Astrocyte (in vitro differentiated cells and primary cell): ENCODE measurements around the gene CHST11. TPM values are rescaled to one million over a fixed set of nuclear protein-coding genes. Genes with fewer than 3 reads are reported as not detected.

ENCODE experiments used
- DNase-seq: peaks from one replicate; pipeline ENCODE4 v3.0.0-alpha.2; 2010; ENCODE audit warnings: low read depth
- FAIRE-seq: peaks from 2 replicates; lab custom pipeline; 2011; peaks lifted over from hg19 to GRCh38; lab: Jason Lieb, UNC
- H2AFZ ChIP-seq: 2 replicates; pipeline ENCODE4 v1.6.0; 2012; ENCODE audit warnings: low read depth, low read length, inconsistent platforms
- H3K27ac ChIP-seq: 2 replicates; pipeline ENCODE4 v1.5.1; 2011; ENCODE audit warnings: low read depth, low read length, inconsistent platforms
- H3K27me3 ChIP-seq: 2 replicates; pipeline ENCODE4 v1.6.0; 2011; ENCODE audit warnings: low read length, inconsistent platforms; ENCODE audit not compliant: insufficient read depth
- H3K36me3 ChIP-seq: 2 replicates; pipeline ENCODE4 v1.5.1; 2011; ENCODE audit warnings: low read length, inconsistent platforms; ENCODE audit not compliant: insufficient read depth
- H3K4me1 ChIP-seq: 2 replicates; pipeline ENCODE4 v1.5.1; 2011; ENCODE audit warnings: low read length, inconsistent platforms; ENCODE audit not compliant: insufficient read depth
- H3K4me2 ChIP-seq: 2 replicates; pipeline ENCODE4 v1.6.0; 2012; ENCODE audit warnings: low read length, inconsistent platforms
- H3K4me3 ChIP-seq: 2 replicates; pipeline ENCODE4 v1.5.1; 2011; ENCODE audit warnings: low read depth, mild to moderate bottlenecking, low read length, inconsistent platforms; ENCODE audit not compliant: insufficient read depth
- H3K79me2 ChIP-seq: 2 replicates; pipeline ENCODE4 v1.6.0; 2012; ENCODE audit warnings: mild to moderate bottlenecking, low read length, inconsistent platforms; ENCODE audit not compliant: insufficient read depth
- H3K9ac ChIP-seq: 2 replicates; pipeline ENCODE4 v1.6.0; 2012; ENCODE audit warnings: mild to moderate bottlenecking, low read length, inconsistent platforms
- H3K9me3 ChIP-seq: 2 replicates; pipeline ENCODE4 v1.5.1; 2012; ENCODE audit warnings: low read depth, mild to moderate bottlenecking, low read length, inconsistent platforms; ENCODE audit not compliant: insufficient read depth
- H4K20me1 ChIP-seq: 2 replicates; pipeline ENCODE4 v1.6.0; 2012; ENCODE audit warnings: low read length, inconsistent platforms; ENCODE audit not compliant: insufficient read depth
- H3K27ac Mint-ChIP-seq: one replicate; pipeline ENCODE4 v1.8.0; 2021; ENCODE audit warnings: mild to moderate bottlenecking, mixed read lengths; ENCODE audit not compliant: unreplicated experiment
- H3K27me3 Mint-ChIP-seq: one replicate; pipeline ENCODE4 v1.8.0; 2021; ENCODE audit warnings: low read depth, mixed read lengths; ENCODE audit not compliant: unreplicated experiment
- H3K36me3 Mint-ChIP-seq: one replicate; pipeline ENCODE4 v1.8.0; 2021; ENCODE audit warnings: low read depth, mixed read lengths; ENCODE audit not compliant: unreplicated experiment
- H3K4me1 Mint-ChIP-seq: one replicate; pipeline ENCODE4 v1.8.0; 2021; ENCODE audit warnings: low read depth, mixed read lengths; ENCODE audit not compliant: unreplicated experiment
- H3K4me3 Mint-ChIP-seq: one replicate; pipeline ENCODE4 v1.8.0; 2021; ENCODE audit warnings: mild to moderate bottlenecking, moderate library complexity, mixed read lengths; ENCODE audit not compliant: unreplicated experiment
- H3K9me3 Mint-ChIP-seq: one replicate; pipeline ENCODE4 v1.8.0; 2021; ENCODE audit warnings: mild to moderate bottlenecking, mixed read lengths; ENCODE audit not compliant: unreplicated experiment
- EZH2 ChIP-seq: IDR thresholded peaks from 2 replicates; pipeline ENCODE4 v1.6.1; 2012; ENCODE audit warnings: mild to moderate bottlenecking, low read length, inconsistent platforms; ENCODE audit not compliant: insufficient read depth
- total RNA-seq: library from RNA; stranded (reverse); gene quantifications from 2 replicates; pipeline ENCODE4 v1.2.1, GENCODE V29; 2021
- TF ChIP-seq, protein P1 (sequence below): IDR thresholded peaks from 2 replicates; pipeline ENCODE4 v1.5.1; 2011; ENCODE audit warnings: low read depth, mild to moderate bottlenecking, inconsistent platforms, low read length, moderate library complexity; ENCODE audit not compliant: insufficient read depth

Gene CHST11
- total RNA-seq, 1 donor from 2014 or later, result 30.2 TPM

DNA sequence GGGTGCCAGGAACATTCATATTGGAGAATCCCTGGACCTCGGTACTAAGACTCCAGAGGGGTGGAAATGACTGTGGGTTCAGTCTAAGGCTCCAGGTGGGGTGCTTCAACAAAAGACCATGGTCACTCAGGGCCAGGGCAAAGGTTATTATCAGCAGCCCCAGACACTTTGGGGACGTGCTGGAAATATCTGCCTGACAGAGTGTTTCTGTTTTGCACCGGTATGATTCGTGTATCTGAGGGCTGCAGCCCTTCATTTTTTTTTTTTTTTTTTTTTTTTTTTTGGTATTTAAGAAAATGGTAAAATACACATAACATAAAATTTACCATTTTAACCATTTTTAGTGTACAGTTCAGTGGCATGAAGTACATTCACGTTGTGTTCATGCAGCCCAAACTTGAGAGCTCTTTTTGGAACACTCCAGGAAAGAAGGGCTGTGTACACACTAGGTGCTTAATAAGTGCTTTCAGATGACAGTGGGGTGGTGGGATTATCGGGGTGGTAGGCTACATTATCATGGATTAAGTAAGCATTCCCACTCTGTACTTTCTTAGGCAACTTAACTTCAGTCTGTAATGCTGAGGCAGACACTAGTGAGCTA lies 120.3 kb downstream of the CHST11 start:
- peak overlapping the region; percentile 74 for H3K9ac ChIP-seq

GRCh38 chr12:104577581-104577981 lies 120.8 kb downstream of the CHST11 start:
- Mint-ChIP-seq H3K27ac (peak overlapping the region; percentile 77), H3K9me3 (no peaks in the 10 kb centered on the region), H3K36me3 (peaks cover 5% of the 10 kb centered on the region), H3K4me3 (peak overlapping the region; percentile 31), H3K4me1 (peaks cover 45% of the 10 kb centered on the region), H3K27me3 (no peaks in the 10 kb centered on the region)
- DNase-seq (peak; percentile 95), FAIRE-seq (no peak)
- peak overlapping the region; percentile 91 for H3K27ac ChIP-seq
- H2AFZ ChIP-seq, result no peak overlapping the region
- peak overlapping the region; percentile 25 for H3K4me3 ChIP-seq
- H3K79me2 ChIP-seq, result peaks cover 41% of the 10 kb centered on the region
- H4K20me1 ChIP-seq, result no peaks in the 10 kb centered on the region
- H3K36me3 ChIP-seq, result no peaks in the 10 kb centered on the region
- no peaks in the 10 kb centered on the region for H3K27me3 ChIP-seq
- TF ChIP-seq EZH2, result no peak
- TF ChIP-seq, protein P1, sequence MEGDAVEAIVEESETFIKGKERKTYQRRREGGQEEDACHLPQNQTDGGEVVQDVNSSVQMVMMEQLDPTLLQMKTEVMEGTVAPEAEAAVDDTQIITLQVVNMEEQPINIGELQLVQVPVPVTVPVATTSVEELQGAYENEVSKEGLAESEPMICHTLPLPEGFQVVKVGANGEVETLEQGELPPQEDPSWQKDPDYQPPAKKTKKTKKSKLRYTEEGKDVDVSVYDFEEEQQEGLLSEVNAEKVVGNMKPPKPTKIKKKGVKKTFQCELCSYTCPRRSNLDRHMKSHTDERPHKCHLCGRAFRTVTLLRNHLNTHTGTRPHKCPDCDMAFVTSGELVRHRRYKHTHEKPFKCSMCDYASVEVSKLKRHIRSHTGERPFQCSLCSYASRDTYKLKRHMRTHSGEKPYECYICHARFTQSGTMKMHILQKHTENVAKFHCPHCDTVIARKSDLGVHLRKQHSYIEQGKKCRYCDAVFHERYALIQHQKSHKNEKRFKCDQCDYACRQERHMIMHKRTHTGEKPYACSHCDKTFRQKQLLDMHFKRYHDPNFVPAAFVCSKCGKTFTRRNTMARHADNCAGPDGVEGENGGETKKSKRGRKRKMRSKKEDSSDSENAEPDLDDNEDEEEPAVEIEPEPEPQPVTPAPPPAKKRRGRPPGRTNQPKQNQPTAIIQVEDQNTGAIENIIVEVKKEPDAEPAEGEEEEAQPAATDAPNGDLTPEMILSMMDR, result no peak
- peaks cover 37% of the 10 kb centered on the region for H3K4me1 ChIP-seq
- peak overlapping the region; percentile 78 for H3K4me2 ChIP-seq
- H3K9me3 ChIP-seq, result no peaks in the 10 kb centered on the region
- peak overlapping the region; percentile 74 for H3K9ac ChIP-seq

More for the DNA sequence above, 120.3 kb downstream of the CHST11 start:
- Histone ChIP-seq H3K27me3 (no peaks in the 10 kb centered on the region), H3K79me2 (peaks cover 40% of the 10 kb centered on the region), H4K20me1 (no peaks in the 10 kb centered on the region), H3K36me3 (no peaks in the 10 kb centered on the region), H3K4me1 (peaks cover 37% of the 10 kb centered on the region), H3K4me2 (peak overlapping the region; percentile 78), H3K27ac (peak overlapping the region; percentile 91), H3K9me3 (no peaks in the 10 kb centered on the region), H2AFZ (no peak overlapping the region), H3K4me3 (no peak overlapping the region)
- peaks cover 9% of the 10 kb centered on the region for H3K36me3 Mint-ChIP-seq
- no peaks in the 10 kb centered on the region for H3K27me3 Mint-ChIP-seq
- H3K4me3 Mint-ChIP-seq, result peak overlapping the region; percentile 31
- FAIRE-seq (no peak), DNase-seq (no peak)
- no peaks in the 10 kb centered on the region for H3K9me3 Mint-ChIP-seq
- TF ChIP-seq, protein P1, result no peak
- no peak for TF ChIP-seq EZH2
- H3K27ac Mint-ChIP-seq, result peak overlapping the region; percentile 77
- peaks cover 41% of the 10 kb centered on the region for H3K4me1 Mint-ChIP-seq

- peak overlapping the region; percentile 74 for H3K9ac ChIP-seq
- no peaks in the 10 kb centered on the region for H3K27me3 Mint-ChIP-seq
- peak overlapping the region; percentile 25 for H3K4me3 ChIP-seq
- peaks cover 49% of the 10 kb centered on the region for H3K4me1 Mint-ChIP-seq
- peak overlapping the region; percentile 91 for H3K27ac ChIP-seq
- TF ChIP-seq EZH2, result no peak
- TF ChIP-seq, protein P1, result no peak
- peaks cover 37% of the 10 kb centered on the region for H3K4me1 ChIP-seq
- H2AFZ ChIP-seq, result no peak overlapping the region
- no peaks in the 10 kb centered on the region for H3K27me3 ChIP-seq
- no peaks in the 10 kb centered on the region for H3K9me3 ChIP-seq
- FAIRE-seq (peak; percentile 90), DNase-seq (peak; percentile 92)
- peaks cover 41% of the 10 kb centered on the region for H3K79me2 ChIP-seq
- no peaks in the 10 kb centered on the region for H4K20me1 ChIP-seq
- no peaks in the 10 kb centered on the region for H3K9me3 Mint-ChIP-seq
- peak overlapping the region; percentile 77 for H3K27ac Mint-ChIP-seq
- H3K36me3 Mint-ChIP-seq, result peaks cover 4% of the 10 kb centered on the region
- H3K4me3 Mint-ChIP-seq, result no peak overlapping the region
- H3K4me2 ChIP-seq, result peak overlapping the region; percentile 78
- H3K36me3 ChIP-seq, result no peaks in the 10 kb centered on the region
Measured at GRCh38 chr12:104578453-104578852, 121.7 kb downstream of the CHST11 start.
